GM06990 (cell line): Measurements from ENCODE around the gene TRAPPC3L.

Experiments used
- DNase-seq: peaks from one replicate; pipeline ENCODE4 v3.0.0-alpha.2; 2011; ENCODE audit not compliant: insufficient read length; ENCODE audit errors: extremely low read depth
- H3K27me3 ChIP-seq: replicated peaks from 2 replicates; pipeline ENCODE4 v1.6.0; 2011; ENCODE audit warnings: low read length; ENCODE audit not compliant: control insufficient read depth, insufficient read depth
- H3K36me3 ChIP-seq: 2 replicates; pipeline ENCODE4 v1.5.1; 2011; ENCODE audit warnings: low read length; ENCODE audit not compliant: control insufficient read depth, insufficient read depth
- H3K4me3 ChIP-seq: replicated peaks from 2 replicates; pipeline ENCODE4 v1.5.1; 2011; ENCODE audit warnings: low read depth, mild to moderate bottlenecking, control low read depth, low read length
- TF ChIP-seq, protein P1 (sequence below): IDR thresholded peaks from 2 replicates; pipeline ENCODE4 v1.5.1; 2011; ENCODE audit warnings: low read length, control low read depth, mild to moderate bottlenecking, inconsistent platforms; ENCODE audit not compliant: insufficient read depth, poor library complexity, severe bottlenecking

TRAPPC3L gene

DNA sequence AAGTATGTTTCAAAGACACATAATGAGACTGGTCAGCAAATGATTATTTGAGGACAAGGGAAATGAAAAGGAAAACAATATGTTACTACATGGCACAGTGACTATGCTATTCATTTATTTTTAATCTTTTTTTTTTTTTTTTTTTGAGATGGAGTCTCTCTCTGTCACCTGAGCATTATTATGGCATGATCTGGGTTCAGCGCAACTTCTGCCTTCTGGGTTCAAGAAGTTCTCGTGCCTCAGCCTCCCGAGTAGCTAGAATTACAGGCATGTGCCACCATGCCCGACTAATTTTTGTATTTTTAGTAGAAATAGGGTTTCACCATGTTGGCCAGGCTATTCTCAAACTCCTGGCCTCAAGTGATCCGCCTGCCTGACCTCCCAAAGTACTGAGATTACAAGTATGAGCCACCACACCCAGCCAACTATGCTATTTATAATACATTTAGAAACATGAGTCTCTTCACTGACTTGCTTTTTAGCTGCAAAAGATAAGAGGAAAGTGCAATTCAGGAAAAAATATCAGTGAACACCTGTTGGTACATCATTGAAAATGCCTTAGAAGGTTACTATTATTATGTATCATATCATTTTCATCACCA, 11.4 kb upstream of the TRAPPC3L start:
- Histone ChIP-seq H3K4me3 (no peak overlapping the region), H3K36me3 (no peaks in the 10 kb centered on the region), H3K27me3 (no peaks in the 10 kb centered on the region)
- TF ChIP-seq, protein P1, sequence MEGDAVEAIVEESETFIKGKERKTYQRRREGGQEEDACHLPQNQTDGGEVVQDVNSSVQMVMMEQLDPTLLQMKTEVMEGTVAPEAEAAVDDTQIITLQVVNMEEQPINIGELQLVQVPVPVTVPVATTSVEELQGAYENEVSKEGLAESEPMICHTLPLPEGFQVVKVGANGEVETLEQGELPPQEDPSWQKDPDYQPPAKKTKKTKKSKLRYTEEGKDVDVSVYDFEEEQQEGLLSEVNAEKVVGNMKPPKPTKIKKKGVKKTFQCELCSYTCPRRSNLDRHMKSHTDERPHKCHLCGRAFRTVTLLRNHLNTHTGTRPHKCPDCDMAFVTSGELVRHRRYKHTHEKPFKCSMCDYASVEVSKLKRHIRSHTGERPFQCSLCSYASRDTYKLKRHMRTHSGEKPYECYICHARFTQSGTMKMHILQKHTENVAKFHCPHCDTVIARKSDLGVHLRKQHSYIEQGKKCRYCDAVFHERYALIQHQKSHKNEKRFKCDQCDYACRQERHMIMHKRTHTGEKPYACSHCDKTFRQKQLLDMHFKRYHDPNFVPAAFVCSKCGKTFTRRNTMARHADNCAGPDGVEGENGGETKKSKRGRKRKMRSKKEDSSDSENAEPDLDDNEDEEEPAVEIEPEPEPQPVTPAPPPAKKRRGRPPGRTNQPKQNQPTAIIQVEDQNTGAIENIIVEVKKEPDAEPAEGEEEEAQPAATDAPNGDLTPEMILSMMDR: no peak
- no peak for DNase-seq

DNA sequence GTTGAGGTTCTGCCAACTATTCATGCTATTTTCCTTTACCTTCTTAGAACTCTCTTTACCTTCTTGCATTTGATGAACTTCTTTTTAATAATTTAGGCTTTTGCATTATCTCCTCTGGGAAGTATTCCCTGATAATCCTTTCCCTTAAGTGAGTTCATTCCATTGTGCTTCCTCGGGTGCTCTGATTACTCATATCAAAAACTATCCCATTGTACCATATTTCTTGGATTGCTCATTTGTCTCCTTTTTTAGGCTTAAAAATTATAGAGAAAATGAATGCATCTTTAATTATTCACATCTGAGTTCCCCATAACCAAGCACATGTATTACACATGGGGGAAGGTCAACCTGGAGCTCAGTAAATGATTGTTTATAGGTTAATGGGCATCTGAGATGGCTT, 10.6 kb upstream of the TRAPPC3L start:
- no peaks in the 10 kb centered on the region for H3K36me3 ChIP-seq
- no peak overlapping the region for H3K4me3 ChIP-seq
- H3K27me3 ChIP-seq: no peaks in the 10 kb centered on the region
- DNase-seq: no peak
- TF ChIP-seq, protein P1: no peak

GRCh38 chr6:116553451-116553850, 8.0 kb upstream of the TRAPPC3L start, which contains the start of gene CALHM4:
CALHM4 (plus strand) TSS chr6:116553751; CDS start chr6:116553794, 43 bp downstream.
- no peak within 1 kb of the TSS for H3K4me3 ChIP-seq
- no peak for DNase-seq
- TF ChIP-seq, protein P1: no peak
- H3K36me3 ChIP-seq: no peaks in the 10 kb centered on the region
- H3K27me3 ChIP-seq: no peaks in the 10 kb centered on the region

- no peak for DNase-seq
- H3K36me3 ChIP-seq: no peaks in the 10 kb centered on the region
Observed at GRCh38 chr6:116550796-116551195, 5.3 kb upstream of the TRAPPC3L start.

DNA sequence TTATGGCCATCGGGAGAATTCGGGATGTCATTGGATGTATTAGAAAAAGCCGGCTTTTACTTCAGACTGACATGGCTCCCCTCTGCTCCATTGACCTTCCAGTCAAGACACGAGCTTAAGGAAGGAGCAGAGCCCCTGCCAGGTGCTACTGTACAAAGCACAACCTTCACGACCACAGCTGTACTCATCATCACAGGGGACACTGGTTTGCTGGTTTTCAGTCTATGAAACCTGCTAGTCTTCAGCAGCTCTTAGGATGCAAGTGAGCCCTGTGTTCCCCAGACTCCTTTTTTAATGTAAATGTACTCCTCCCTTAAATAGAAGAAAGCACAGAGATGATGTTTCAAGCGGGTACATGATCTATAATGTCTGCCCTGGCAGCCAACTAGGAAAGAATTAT, 1.9 kb upstream of the TRAPPC3L start:
- no peaks in the 10 kb centered on the region for H3K36me3 ChIP-seq
- TF ChIP-seq, protein P1: no peak
- no peak for DNase-seq
- no peaks in the 10 kb centered on the region for H3K27me3 ChIP-seq
- no peak overlapping the region for H3K4me3 ChIP-seq

More at GRCh38 chr6:116550796-116551195, 5.3 kb upstream of the TRAPPC3L start:
- Histone ChIP-seq H3K4me3 (no peak overlapping the region), H3K27me3 (no peaks in the 10 kb centered on the region)
- TF ChIP-seq, protein P1: no peak

- H3K36me3 ChIP-seq: no peaks in the 10 kb centered on the region
- no peak overlapping the region for H3K4me3 ChIP-seq
- no peak for DNase-seq
- no peaks in the 10 kb centered on the region; the same call in 1 of the 2 replicates for H3K27me3 ChIP-seq
- TF ChIP-seq, protein P1: no peak
Observed at GRCh38 chr6:116543149-116543548, 2.3 kb downstream of the TRAPPC3L start.
